IPS DF 6.9 (cell line): Measurements from ENCODE around the gene ELOVL2.
"Not testable (repeated sequence)": the region's sequence is repeated elsewhere in the genome, so short reads cannot be mapped to it uniquely, and the experiment has no call there.

Experiments used
- DNase-seq: peaks from one replicate; pipeline ENCODE4 v3.0.0-alpha.2; 2013; ENCODE audit warnings: low read depth, low spot score
- H3K27ac ChIP-seq: one replicate; pipeline ENCODE4 v1.5.1; 2013; ENCODE audit warnings: low read length, control low read depth
- H3K27me3 ChIP-seq: 2 replicates; pipeline ENCODE4 v1.6.1; 2013; ENCODE audit warnings: mild to moderate bottlenecking, low read length; ENCODE audit not compliant: control insufficient read depth, insufficient read depth
- H3K36me3 ChIP-seq: 2 replicates; pipeline ENCODE4 v1.6.1; 2013; ENCODE audit warnings: low read length; ENCODE audit not compliant: control insufficient read depth, insufficient read depth
- H3K4me1 ChIP-seq: 2 replicates; pipeline ENCODE4 v1.6.1; 2013; ENCODE audit warnings: low read length; ENCODE audit not compliant: control insufficient read depth, insufficient read depth
- H3K4me3 ChIP-seq: 2 replicates; pipeline ENCODE4 v1.5.1; 2013; ENCODE audit warnings: mild to moderate bottlenecking, low read length
- H3K9me3 ChIP-seq: 2 replicates; pipeline ENCODE4 v1.6.1; 2013; ENCODE audit warnings: low read length, inconsistent platforms; ENCODE audit not compliant: control insufficient read depth, insufficient read depth
- WGBS: extraction: QIAGEN DNeasy Blood & Tissue Kit; methylation state at CpG from one replicate; pipeline ENCODE4 v1.1.7; 2013; ENCODE audit warnings: mixed read lengths, missing lambda C conversion rate; ENCODE audit not compliant: insufficient read length, insufficient coverage; 5-methylcytosine and 5-hydroxymethylcytosine counted together

The ELOVL2 gene

DNA sequence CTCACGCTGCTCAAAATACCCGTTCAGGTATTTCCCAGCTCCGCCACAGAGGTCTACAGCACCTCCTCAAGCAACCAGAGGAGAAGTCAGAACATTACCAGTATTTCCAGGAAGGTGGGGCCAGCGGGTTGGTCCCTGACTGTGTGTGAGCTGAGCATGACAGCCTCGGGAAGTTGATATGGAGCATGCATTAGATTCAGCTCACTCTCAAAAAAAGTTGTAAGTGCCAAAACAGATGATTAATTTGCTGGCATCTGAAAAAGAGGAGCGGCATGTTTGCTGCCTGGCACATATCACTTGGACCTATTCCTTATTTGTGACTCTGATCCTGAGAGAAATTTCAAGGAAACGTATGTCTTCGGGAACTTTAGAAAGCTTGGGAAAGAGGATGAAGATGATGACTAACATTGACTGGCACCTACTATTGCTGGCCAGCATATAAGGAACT is 32.3 kb downstream of the ELOVL2 start:
- Histone ChIP-seq H3K4me3 (no peak overlapping the region), H3K4me1 (no peaks in the 10 kb centered on the region; the same call in 1 of the 2 replicates), H3K9me3 (no peaks in the 10 kb centered on the region), H3K27me3 (no peaks in the 10 kb centered on the region), H3K27ac (no peak overlapping the region), H3K36me3 (no peaks in the 10 kb centered on the region)
- DNase-seq, result no peak
- WGBS, result no CpG with 5 or more reads among the region's 8 CpGs

DNA sequence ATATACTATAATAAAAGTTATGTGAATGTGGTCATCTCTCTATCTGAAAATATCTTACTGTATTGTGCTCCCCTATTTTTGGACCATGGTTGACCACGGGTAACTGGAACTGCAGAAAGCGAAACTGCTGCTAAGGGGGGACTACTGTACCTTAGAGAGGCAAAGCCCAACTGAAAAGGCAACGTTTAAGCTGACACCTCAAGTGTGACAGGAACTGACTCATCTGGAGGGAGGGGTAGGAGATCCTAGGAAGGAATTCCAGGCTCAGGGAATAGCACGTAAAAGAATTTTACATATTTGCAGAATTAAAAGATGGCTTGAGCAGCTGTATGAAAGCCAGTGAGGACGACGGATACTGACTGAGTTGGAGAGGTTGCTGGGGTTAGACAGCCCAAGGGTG is 34.8 kb downstream of the ELOVL2 start:
- WGBS, result no CpG with 5 or more reads among the region's 6 CpGs
- no peak for DNase-seq
- Histone ChIP-seq H3K27me3 (no peaks in the 10 kb centered on the region), H3K4me1 (no peaks in the 10 kb centered on the region; the same call in 1 of the 2 replicates), H3K9me3 (no peaks in the 10 kb centered on the region), H3K27ac (no peak overlapping the region), H3K4me3 (no peak overlapping the region), H3K36me3 (no peaks in the 10 kb centered on the region)

DNA sequence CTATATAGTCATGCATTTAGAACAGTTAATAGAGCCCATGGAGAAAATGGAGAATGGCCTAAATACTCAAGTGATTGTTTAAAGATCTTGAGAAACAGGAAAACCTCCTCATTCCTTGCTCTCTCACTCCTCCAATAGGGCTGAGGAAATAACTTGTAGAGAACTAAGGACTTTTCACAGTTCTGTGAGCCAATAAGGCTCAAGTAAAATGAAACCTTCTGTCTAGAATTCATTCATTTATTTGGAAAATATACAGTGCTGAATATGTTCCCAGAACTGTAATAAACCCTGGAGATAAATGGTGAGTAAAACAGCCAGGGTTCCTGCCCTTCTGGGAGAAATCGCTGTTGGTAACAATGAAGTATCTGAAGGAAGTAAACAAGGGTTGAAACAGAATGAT is 35.3 kb downstream of the ELOVL2 start:
- Histone ChIP-seq H3K4me1 (no peaks in the 10 kb centered on the region; the same call in 1 of the 2 replicates), H3K36me3 (no peaks in the 10 kb centered on the region), H3K4me3 (no peak overlapping the region), H3K27ac (no peak overlapping the region), H3K9me3 (no peaks in the 10 kb centered on the region), H3K27me3 (no peaks in the 10 kb centered on the region)
- WGBS, result no CpG with 5 or more reads among the region's 1 CpG
- no peak for DNase-seq

DNA sequence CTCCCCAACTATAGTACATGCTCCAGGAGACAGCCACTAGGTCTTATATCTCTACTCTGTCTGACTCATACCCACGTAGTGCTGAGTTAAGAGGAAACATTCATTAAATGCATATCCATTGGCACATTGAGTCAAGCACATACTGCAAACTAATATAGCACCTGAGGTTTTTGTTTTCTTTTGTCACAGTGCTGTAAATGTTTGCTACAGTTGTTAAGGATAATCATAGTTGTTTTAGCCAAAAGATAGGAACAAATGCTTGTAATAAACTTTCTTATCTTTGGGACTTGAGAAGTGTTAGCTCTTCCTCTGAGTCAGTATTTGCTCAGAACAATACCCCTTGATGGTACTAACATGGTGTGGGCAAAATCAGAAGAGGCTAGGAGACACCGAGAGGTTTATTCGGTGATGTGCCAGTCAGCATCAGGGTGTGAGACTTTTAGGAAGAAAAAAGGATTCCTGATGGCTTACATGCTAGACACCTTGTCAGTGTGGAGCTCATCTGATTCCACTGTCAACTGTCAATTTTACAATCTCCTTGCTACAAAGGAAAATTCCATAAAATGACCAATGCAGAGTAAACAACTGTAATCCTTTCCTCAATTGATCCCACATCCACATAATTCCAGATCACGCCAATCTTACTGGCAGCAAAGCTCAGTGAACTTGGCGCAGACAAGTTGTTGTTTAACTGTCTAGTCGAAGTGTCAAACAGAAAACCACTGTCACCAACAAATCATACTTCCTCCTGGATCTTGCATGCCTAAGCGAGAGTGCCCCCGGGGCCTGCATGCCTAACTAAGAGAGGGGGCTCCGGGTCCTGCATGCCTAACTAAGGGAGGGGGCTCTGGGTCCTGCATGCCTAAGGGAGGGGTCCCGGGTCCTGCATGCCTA is 36.1 kb downstream of the ELOVL2 start:
- no peak overlapping the region for H3K27ac ChIP-seq
- no peaks in the 10 kb centered on the region; the same call in 1 of the 2 replicates for H3K4me1 ChIP-seq
- no peak for DNase-seq

DNA sequence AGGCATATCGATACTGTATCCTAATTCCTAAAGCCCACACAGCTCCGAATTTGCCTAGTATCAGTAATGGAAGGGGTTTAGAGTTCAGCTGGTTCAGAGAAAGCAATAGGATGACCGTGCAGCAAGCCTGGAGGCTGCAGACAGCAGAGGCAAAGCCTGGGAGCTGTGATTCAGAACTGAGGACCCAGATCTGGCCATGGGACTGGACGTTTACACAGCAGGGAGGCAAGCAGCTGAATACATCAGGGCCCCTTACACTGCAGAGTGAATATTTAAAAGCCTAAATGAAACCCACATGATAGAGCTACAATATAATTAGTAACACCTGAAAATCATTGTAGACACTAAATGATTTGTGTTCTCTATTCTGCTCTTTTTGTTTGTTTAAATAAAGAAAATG is 38.0 kb downstream of the ELOVL2 start:
- no peaks in the 10 kb centered on the region for H3K36me3 ChIP-seq
- H3K4me1 ChIP-seq, result no peaks in the 10 kb centered on the region; the same call in 1 of the 2 replicates
- DNase-seq, result no peak
- no peak overlapping the region for H3K4me3 ChIP-seq
- H3K27me3 ChIP-seq, result no peaks in the 10 kb centered on the region
- H3K27ac ChIP-seq, result no peak overlapping the region
- no CpG with 5 or more reads among the region's 4 CpGs for WGBS
- no peaks in the 10 kb centered on the region for H3K9me3 ChIP-seq

More for the DNA sequence above, 36.1 kb downstream of the ELOVL2 start:
- H3K4me3 ChIP-seq, result no peak overlapping the region
- H3K9me3 ChIP-seq, result no peaks in the 10 kb centered on the region
- no peaks in the 10 kb centered on the region for H3K27me3 ChIP-seq
- no CpG with 5 or more reads among the region's 10 CpGs for WGBS
- H3K36me3 ChIP-seq, result no peaks in the 10 kb centered on the region

DNA sequence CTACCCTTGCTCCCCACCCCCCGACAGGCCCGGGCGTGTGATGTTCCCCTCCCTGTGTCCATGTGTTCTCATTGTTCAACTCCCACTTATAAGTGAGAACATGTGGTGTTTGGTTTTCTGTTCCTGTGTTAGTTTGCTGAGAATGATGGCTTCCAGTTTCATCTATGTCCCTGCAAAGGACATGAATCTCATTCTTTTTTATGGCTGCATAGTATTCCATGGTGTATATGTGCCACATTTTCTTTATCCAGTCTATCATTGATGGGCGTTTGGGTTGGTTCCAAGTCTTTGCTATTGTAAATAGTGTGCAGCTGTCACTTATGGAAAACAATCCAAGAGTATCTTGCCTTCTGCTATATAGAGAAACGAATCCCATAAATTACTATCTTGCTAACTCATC is 40.8 kb downstream of the ELOVL2 start:
- H3K9me3 ChIP-seq, result not testable (repeated sequence)
- no CpG with 5 or more reads among the region's 5 CpGs for WGBS

DNA sequence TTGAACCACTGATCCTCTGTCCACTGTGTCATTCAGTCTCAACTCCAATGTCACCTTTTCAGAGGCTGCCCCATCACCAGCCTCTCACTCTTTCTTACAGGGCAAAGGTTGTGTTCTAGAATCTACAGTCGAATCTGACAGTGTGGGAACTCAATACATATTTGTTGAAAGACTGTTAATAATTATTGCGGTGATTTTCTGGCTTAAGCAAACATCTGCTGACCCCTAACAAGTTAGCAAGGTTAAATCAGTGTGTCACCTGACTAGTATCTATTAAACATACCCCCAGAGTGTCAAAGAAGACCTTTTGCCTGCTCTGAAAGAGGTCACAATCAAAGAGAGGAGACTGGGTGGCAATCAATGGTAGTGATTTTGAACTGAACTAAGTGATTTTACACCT is 41.9 kb downstream of the ELOVL2 start:
- no peak for DNase-seq
- no peaks in the 10 kb centered on the region for H3K36me3 ChIP-seq
- WGBS, result no CpG with 5 or more reads among the region's 2 CpGs

More for the DNA sequence above, 40.8 kb downstream of the ELOVL2 start:
- H3K4me3 ChIP-seq, H3K27ac ChIP-seq, H3K27me3 ChIP-seq, H3K36me3 ChIP-seq, H3K4me1 ChIP-seq, DNase-seq: not testable (repeated sequence)

DNA sequence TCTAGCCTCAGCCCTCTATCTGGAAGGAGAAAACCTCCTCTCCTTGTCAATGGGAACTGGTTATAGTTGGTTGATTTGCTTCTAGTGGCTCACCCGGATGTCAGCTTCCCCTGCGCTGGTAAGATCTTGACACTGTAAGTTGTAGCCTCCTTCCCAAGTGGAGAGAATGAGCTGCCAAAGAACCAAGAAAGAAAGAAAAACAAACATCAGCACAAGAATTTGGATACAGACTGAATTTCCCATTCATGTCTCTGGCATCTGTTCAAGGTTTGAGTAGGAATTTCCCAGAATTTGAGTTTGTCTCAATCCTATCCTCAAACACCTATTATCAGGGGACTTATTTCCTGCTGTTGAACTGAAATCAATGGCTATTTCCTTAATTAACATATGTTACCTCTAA is 44.1 kb downstream of the ELOVL2 start:
- H3K4me1 ChIP-seq, result peaks cover 2% of the 10 kb centered on the region; the same call in 1 of the 2 replicates
- no CpG with 5 or more reads among the region's 2 CpGs for WGBS
- DNase-seq, result no peak
- H3K36me3 ChIP-seq, result no peaks in the 10 kb centered on the region
- H3K27ac ChIP-seq, result no peak overlapping the region
- no peaks in the 10 kb centered on the region for H3K27me3 ChIP-seq
- no peaks in the 10 kb centered on the region for H3K9me3 ChIP-seq
- no peak overlapping the region for H3K4me3 ChIP-seq

More for the DNA sequence above, 41.9 kb downstream of the ELOVL2 start:
- H3K4me1 ChIP-seq, result no peaks in the 10 kb centered on the region
- H3K9me3 ChIP-seq, result no peaks in the 10 kb centered on the region
- no peak overlapping the region for H3K4me3 ChIP-seq
- H3K27ac ChIP-seq, result no peak overlapping the region
- H3K27me3 ChIP-seq, result no peaks in the 10 kb centered on the region

DNA sequence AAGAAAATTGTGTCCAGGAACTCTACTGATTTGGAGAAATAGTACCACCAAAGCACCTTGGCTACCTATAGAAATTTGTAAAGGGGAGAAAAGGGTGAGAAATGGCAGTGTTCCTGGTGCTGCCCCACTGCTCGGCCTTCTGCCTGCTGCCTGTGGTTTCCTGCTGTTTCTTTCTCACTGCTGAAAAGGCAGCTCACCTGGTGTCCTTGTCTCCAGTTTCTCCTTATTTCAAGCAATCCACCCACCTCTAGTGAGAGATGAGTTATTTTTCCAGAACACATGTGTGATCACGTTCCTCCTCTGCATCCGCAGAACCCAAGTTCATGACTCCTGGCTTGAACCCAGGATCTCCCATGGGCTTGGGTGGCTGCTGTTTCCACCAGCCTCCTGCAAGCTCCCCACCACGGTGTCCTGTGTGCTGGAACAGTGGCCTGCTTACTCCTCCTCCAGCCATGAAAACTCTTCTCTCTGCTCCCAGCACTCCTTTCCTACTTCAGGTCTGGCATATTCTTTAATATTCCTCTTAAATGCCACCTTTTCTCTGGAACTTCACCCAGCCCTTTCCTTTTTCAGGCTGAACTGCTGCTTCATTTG is 48.9 kb downstream of the ELOVL2 start:
- no peak overlapping the region for H3K4me3 ChIP-seq
- no peak overlapping the region for H3K27ac ChIP-seq
- DNase-seq, result no peak
- no peaks in the 10 kb centered on the region for H3K9me3 ChIP-seq
- H3K27me3 ChIP-seq, result no peaks in the 10 kb centered on the region
- no peaks in the 10 kb centered on the region for H3K36me3 ChIP-seq
- WGBS, result no CpG with 5 or more reads among the region's 4 CpGs
- H3K4me1 ChIP-seq, result peaks cover 5% of the 10 kb centered on the region; the same call in 1 of the 2 replicates

DNA sequence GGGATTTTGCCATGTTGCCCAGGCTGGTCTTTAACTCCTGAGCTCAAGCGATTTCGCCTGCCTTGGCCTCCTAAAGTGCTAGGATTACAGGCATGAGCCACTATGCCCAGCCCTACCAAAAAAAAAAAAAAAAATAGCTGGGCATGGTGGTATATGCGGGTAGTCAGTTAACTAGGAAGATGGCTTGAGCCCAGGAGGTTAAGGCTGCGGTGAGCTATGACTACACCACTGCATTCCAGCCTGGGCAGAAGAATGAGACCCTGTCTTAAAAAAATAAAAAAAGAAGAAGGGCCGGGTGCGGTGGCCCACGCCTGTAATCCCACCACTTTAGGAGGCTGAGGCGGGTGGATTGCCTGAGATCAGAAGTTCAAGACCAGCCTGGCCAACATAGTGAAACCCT is 50.2 kb downstream of the ELOVL2 start:
- Histone ChIP-seq H3K4me3 (no peak overlapping the region), H3K9me3 (no peaks in the 10 kb centered on the region), H3K27me3 (no peaks in the 10 kb centered on the region), H3K27ac (no peak overlapping the region), H3K36me3 (no peaks in the 10 kb centered on the region), H3K4me1 (peaks cover 5% of the 10 kb centered on the region; the same call in 1 of the 2 replicates)
- no peak for DNase-seq
- no CpG with 5 or more reads among the region's 8 CpGs for WGBS
